GM21619 (cell line): ENCODE data around the gene SLC6A7.
"Not testable (repeated sequence)": the region's sequence is repeated elsewhere in the genome, so short reads cannot be mapped to it uniquely, and the experiment has no call there.

Experiments
- ATAC-seq: cut with Tn5 transposase; IDR thresholded peaks from one replicate; pipeline ENCODE4 v1.9.1; 2021; ENCODE audit not compliant: unreplicated experiment

Gene SLC6A7

GRCh38 chr5:150215979-150216944 is 26.4 kb downstream of the SLC6A7 start:
- no peak for ATAC-seq

GRCh38 chr5:150217038-150217437 is 27.2 kb downstream of the SLC6A7 start:
- no peak for ATAC-seq

- ATAC-seq, result peak; percentile 87
These were observed 28.2 kb downstream of the SLC6A7 start for GRCh38 chr5:150217873-150218692.

GRCh38 chr5:150218693-150219035 is 28.8 kb downstream of the SLC6A7 start:
- ATAC-seq, result no peak

GRCh38 chr5:150219142-150219541 is 29.3 kb downstream of the SLC6A7 start:
- no peak for ATAC-seq

GRCh38 chr5:150219861-150220260 is 30.0 kb downstream of the SLC6A7 start:
- no peak for ATAC-seq

GRCh38 chr5:150221471-150221870 is 31.6 kb downstream of the SLC6A7 start:
- ATAC-seq, result no peak

- ATAC-seq, result no peak
These were observed 33.0 kb downstream of the SLC6A7 start for GRCh38 chr5:150222906-150223305.

- ATAC-seq, result no peak
These were observed 33.6 kb downstream of the SLC6A7 start for GRCh38 chr5:150223474-150223873.

GRCh38 chr5:150224483-150225027 is 34.7 kb downstream of the SLC6A7 start:
- ATAC-seq, result no peak

- no peak for ATAC-seq
These were observed 37.2 kb downstream of the SLC6A7 start for GRCh38 chr5:150227036-150227435.

- ATAC-seq, result no peak
These were observed 37.9 kb downstream of the SLC6A7 start for GRCh38 chr5:150227606-150228273.

- no peak for ATAC-seq
These were observed 39.7 kb downstream of the SLC6A7 start for GRCh38 chr5:150229571-150229970.

GRCh38 chr5:150230842-150231241 is 41.0 kb downstream of the SLC6A7 start:
- ATAC-seq, result no peak

GRCh38 chr5:150233706-150234105 is 43.8 kb downstream of the SLC6A7 start:
- ATAC-seq, result not testable (repeated sequence)

- ATAC-seq, result no peak
These were observed 45.0 kb downstream of the SLC6A7 start for GRCh38 chr5:150234576-150235499.

- ATAC-seq, result no peak
These were observed 45.6 kb downstream of the SLC6A7 start for GRCh38 chr5:150235500-150235854.

GRCh38 chr5:150236313-150236712 is 46.5 kb downstream of the SLC6A7 start:
- no peak for ATAC-seq

GRCh38 chr5:150236981-150237754 is 47.3 kb downstream of the SLC6A7 start:
- no peak for ATAC-seq
